GM19239 (cell line): ENCODE results near the gene ZYX.
"Not testable (repeated sequence)": the region's sequence is repeated elsewhere in the genome, so short reads cannot be mapped to it uniquely, and the experiment has no call there.

Experiments
- DNase-seq: peaks from one replicate; pipeline ENCODE4 v3.0.0; 2011; ENCODE audit warnings: low spot score; ENCODE audit not compliant: insufficient read length
- FAIRE-seq: peaks from 2 replicates; lab custom pipeline; 2011; peaks lifted over from hg19 to GRCh38; lab: Jason Lieb, UNC

The ZYX gene

DNA sequence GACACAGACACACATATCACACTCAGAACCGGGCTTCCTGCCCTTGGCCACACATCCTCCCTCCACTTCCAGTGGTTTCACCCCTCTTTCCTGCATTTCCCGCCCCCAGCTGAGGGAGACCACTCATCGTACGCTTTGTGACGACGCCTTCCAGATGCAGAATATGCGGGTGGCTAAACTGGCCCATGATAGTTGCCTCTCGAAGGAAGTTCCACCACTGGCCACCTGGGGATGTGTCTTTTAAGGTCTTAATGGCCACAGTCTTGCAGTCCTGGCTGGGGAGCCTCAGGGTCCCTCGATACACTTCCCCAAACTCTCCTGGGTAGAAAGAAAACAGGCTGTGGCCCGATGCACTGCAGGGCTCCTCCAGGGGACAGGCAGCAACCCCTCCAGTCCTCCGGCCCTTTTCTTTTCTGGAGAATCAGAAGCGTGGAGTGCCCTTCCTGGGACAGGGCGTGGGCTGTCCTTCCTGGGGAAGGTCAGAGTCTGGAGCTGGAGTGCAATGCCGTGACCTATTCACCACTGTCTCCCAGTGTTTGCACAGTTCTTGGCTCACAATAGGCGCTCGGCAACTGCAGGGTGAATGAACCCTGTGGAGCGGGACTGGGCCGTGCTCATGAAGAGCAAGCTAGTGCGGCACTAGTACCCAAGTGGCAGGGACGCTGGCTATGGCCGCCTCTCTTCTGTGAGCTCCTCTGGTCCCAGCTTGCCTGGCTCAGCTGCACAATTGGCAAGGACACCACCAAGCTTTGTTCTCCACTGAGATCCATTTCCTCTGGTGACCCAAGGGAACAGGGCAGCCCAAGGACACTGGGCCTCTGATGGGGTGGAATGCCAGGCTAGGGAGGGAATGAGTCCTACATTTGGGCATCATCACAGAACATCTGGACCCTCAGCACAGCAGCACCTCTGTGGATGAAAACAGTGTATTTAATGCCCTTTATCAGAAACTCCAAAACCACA, 14.3 kb downstream of the ZYX start:
- no peak for DNase-seq

DNA sequence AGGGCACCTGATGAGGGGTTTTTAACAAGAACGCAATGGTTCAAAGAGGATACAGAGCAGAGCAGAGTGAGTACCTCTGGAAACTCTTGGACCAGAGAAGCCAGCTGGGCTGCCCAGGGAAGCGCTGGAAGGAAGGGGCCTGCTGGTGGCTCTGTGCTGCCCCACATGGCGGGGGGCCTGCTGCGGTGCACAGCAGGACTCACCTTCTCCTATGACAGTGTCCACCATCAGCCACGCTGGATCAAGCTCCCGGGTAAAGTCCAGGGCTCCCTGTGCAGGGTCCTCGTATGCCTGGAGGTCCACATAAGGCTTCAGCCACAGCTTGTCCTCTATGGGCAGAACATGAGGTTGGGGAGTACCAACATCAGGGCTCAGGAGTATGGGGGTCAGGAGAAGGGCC, 15.0 kb downstream of the ZYX start:
- DNase-seq (no peak), FAIRE-seq (no peak)

More for the DNA sequence above, 14.3 kb downstream of the ZYX start:
- FAIRE-seq: no peak

DNA sequence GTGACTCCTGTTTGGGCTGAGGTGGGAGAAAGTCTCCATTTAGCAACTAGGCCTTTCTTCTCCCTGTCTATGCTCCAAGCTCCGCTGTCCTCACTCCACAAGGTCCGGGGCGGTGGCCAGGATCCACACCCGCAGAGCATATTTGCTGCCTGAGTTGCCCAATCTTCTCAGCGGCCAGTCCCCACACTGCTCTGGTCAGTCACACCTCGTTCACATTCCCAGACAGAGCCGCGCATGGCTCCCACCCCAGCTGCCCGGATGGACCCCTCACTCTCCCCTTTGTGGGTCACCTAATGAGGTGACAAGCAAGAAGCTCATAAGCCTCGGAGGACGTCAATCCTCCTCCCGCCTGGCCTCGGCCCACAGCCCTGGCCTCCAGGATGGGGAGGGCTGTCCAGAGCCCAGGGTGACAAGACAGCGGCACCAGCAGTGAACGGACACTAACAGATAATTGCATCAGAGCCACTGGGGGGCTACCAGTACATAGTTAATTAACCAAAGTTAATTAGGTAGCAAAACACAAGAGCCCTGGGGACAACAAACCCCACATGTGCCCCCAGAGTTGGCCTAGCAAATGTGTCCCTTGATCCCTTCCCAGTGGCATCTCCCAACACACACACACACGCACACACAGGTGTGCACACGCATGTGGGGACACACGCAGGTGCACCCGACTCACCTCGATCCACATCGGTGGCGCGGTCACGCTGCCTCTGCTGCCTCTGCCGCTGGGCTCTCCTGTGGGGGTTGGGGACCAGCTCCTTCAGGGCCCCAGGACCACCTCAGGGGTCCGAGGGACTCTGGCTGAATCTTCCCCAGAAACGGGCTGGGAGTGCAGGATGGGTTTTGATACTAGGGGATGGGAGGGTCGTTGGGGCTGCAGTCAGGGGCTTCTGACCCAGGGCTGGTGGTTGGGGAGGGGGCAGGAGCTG, 15.7 kb downstream of the ZYX start:
- FAIRE-seq: no peak

DNA sequence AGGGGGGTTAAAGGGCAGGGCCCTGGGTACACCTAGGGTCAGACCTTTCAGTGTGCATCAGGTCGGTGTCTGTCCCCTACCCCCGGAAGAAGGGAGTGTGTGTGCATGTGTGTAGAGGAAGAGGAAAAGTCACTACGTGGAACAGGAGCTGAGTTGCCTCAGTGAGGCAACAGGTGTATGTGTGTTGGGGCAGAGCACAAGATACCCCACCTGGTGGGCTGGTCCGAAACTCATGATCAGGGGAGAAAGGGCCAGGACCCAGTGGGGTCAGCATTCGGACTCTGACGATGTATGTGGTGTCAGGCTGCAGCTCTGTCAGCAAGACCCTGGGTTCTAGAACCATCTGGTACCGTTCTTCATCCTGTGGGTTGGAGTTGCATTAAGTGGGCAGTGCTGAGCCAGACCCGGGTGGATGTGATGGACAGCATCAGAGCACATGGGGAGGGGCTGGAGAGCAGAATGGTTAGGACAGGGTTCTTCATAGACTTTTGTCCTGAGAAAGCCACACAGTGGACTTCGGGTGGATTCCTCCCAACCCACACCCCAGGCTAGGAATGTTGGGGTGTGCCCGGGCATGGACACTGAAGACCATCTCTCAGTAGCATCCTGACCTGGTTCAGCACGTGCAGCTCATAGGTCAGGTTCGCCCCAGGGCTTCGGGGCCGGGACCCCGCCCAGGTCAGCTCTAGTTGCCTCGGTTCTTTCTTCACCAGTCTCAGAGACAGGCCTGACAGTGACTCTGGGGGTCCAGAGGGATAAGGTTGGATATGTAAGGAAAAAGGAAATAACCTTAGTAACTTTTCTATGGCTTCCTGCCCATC, 16.8 kb downstream of the ZYX start:
- no peak for DNase-seq
- FAIRE-seq: no peak

More for the DNA sequence above, 15.7 kb downstream of the ZYX start:
- DNase-seq: no peak

- DNase-seq (no peak), FAIRE-seq (no peak)
Observed at GRCh38 chr7:143398616-143399015, 17.5 kb downstream of the ZYX start.

DNA sequence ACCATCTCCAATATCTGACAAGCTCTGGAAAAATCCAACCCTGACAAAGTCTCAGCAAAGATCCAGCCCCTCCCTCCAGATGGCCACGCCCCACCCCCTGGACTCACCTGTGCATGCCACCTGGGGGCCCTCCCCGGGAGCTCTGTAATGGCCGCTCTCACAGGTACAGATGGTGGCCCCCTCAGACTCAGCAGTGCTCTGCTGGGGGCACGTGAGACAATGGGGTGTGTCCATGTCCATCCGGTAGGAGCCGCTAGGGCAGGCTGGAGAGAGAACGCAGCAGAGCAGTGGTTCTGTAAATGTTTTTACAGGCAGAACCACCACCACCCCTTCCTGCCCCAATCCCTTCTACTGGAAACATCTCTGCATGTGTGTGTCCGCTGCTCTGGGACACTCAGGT, 18.0 kb downstream of the ZYX start:
- DNase-seq (no peak), FAIRE-seq (no peak)

DNA sequence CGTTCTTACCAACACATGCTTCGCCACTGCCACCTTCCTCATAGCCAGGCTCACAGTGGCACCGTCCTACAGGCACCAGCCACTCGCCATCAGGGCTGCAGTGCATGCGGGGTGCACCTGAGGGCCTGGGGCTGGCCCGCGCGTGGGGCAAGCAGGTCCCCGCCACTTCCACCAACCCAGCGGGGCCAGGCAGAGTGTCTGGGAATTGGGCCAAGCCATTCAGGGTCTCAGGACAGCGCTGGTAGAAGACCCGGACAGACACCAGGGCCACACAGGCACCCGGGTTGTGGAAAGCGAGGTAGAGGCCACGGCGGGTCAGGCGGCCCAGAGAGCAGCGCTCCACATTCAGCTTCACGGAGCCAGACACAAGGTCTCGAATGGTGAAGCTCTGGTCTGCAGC, 18.5 kb downstream of the ZYX start:
- FAIRE-seq: no peak
- DNase-seq: no peak

DNA sequence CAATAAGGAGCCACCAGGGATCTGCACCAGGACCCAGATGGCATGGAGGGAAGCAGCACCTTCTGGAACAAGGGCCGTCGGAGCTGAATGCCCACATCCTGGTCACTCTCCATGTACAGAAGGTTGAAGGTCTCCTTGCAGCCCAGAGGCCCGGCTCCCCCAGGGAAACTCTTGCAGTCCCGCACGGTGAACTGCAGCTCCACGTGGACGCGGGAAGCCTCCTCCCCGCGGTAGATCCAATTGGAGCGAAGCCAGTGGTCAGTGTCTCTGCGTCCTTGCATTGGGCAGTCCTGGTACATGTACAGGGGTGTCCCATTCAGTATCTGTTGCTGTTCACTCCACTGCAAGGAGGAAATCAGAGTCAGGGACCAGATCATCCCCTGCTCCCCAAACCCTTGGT, 20.1 kb downstream of the ZYX start:
- FAIRE-seq (no peak), DNase-seq (no peak)

- FAIRE-seq, DNase-seq: not testable (repeated sequence)
Observed at GRCh38 chr7:143402233-143402632, 21.1 kb downstream of the ZYX start.

- no peak for DNase-seq
- no peak for FAIRE-seq
Observed at GRCh38 chr7:143405173-143406001, 24.2 kb downstream of the ZYX start.

GRCh38 chr7:143406002-143406357, 24.8 kb downstream of the ZYX start:
- no peak for FAIRE-seq

DNA sequence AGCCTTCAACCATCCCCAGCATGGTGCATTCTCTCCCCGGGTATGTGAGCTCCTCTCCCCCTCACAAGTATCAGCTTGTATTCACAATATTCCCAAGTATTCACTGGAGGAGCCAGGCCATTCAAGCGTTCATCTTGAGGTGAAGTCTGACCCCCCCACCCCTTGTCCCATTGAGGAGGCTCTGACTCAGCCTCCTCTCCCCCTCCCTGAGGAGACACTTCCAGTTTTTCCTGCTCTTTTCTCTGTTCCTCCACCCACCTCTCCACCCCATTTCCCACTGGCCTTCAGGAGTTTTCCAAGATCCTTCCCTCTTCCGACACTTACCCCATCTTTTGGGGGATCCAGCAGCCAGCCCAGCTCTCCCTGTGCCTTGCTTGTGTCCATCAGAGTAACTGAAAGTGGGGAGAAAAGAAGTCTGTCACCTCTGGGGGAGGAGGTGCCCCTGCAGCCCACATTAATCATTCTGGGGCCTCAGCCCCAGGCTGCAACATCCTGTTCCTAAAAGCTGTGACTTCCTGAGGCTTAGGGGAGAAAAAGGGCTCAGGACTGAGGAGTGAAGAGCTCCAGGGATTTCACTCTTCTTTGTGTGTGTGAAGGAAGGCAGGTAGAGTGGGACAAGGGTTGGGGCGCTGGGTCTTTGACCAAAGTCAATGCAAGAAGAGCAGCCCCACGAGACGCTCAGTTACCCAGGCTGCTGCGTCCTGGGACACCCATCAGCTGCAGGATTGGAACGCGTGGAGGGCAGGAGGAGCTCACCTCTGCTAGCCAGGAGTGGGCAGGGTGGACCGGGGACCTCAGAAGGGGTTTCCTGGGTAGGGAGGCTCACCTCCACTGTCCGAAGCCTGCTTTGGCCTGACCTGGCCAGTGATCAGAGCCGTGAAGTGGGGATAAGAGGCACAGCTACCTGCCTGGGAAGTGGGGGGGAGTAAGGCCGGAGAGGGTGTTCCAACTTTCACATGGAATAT, 26.4 kb downstream of the ZYX start:
- DNase-seq: no peak

More at GRCh38 chr7:143406002-143406357, 24.8 kb downstream of the ZYX start:
- DNase-seq: no peak

DNA sequence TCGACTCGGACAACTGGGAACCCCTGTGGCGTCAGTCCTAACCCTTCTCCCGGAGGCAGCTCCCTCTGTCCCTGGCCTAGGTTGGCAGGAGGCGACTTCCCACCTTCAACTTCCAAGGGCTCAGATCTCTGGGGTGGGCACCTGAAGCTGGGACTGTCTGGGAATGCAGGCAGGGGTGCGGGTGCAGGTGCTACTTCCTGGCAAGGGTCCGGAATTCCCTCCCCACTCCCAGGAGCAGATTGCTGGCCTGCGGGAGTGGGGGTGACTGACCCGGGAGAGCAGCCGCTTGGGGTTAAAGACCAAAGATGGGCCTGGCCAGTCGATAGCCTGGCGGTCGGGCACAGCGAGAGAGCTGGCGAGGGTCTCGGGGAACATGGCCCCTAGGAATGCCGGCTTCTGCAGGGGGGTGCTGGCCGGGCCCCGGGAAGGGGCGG, 27.1 kb downstream of the ZYX start:
- FAIRE-seq (no peak), DNase-seq (no peak)

More for the DNA sequence above, 26.4 kb downstream of the ZYX start:
- no peak for FAIRE-seq

DNA sequence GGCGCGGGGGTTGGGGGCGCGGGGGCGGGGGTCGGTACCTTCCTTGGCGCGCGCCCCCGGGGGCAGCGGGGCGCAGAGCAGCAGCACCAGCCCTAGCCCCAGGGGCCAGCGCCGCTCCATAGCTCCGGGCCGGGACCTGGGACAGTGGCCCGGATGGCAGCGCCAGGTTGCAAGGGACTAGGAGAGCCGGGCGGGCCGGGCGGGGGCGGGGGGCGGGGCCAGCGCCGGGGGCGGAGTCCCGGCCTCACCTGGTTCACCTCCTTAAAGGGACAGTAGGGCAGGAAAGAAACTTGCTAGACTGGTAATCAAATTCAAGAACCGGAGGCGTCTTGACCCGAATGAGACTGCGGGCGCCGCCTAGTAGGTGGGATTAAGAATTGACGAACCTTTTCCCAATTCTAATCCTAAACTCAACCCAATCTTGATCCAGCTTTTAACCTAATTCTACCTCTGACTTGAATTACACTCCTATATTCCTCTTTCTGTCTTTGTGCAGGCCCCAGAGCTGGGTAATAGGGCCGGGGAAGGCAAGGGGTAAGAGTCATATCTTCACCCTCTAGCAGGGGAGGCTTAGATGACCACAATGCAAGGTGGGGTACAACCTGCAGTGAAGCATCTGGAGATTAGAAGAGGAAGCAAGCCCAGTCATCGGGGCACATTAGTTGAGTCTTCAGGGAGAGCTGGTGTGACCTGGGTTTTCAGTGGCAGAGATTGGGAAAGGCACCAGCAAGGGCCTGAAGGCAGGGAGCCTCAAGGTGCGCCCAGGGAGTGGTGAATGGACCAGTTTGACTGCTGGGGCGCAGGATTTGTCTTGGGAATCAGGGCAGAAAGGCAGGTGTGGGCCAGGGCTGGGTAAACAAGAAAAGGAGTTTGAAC, 27.8 kb downstream of the ZYX start, which contains the start of gene EPHA1:
EPHA1 (minus strand) TSS at position 171 of the 876 bp plus-strand sequence; CDS start at position 120, 51 bp downstream.
- FAIRE-seq (no peak), DNase-seq (peak; percentile 53)

- FAIRE-seq (no peak), DNase-seq (no peak)
Observed at GRCh38 chr7:143410521-143411004, 29.4 kb downstream of the ZYX start.

DNA sequence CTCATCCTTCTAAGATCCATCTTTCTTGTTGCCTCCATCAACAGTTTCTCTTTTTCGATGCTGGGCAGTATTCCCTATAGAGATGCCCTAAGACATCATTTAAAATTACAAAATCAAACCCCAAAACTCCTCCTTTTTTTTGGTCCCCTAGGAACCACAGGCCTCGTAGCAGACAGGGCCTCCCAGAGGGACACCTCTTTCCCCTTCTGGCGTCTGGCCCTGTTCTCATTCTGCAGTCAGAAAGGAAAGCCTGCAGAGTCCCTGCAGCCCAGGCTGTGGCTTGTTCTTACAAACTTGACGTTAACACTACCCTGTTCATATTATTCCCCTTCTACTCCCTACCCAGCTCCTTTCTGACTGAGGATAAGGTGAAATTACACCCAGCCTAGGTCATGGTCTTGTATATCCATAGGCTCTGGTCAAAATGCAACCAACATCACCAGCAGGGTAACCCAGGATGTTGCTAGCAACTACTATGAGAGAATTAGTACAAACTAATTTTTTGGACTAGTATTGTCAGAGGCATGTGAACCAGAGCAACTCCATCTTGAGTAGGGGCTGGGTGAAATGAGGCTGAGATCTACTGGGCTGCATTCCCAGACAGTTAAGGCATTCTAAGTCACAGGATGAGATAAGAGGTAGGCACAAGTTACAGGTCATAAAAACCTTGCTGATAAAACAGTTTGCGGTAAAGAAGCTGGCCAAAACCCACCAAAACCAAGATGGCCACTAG, 31.0 kb downstream of the ZYX start:
- no peak for DNase-seq
- FAIRE-seq: no peak
